Measurements from ENCODE around the gene HMGN1.

Gene HMGN1

GRCh38 chr21:39315603-39316445, 33.1 kb downstream of the HMGN1 start:
- WGBS, 2 experiments (ENCODE audit: insufficient coverage in 2 of 2), result 93 to 95% methylated on average over 6 of the region's 9 CpGs
- no peak overlapping the region for H3K4me3 ChIP-seq (ENCODE audit: extremely low read depth, insufficient read depth, low read length, poor library complexity, severe bottlenecking)
- H3K4me1 ChIP-seq (ENCODE audit: control insufficient read depth, insufficient read depth, low read length, poor library complexity, severe bottlenecking), result peaks cover 10% of the 10 kb centered on the region
- H3K36me3 ChIP-seq (ENCODE audit: control insufficient read depth, insufficient read depth, low read length), result peaks cover 11% of the 10 kb centered on the region
- H3K27ac ChIP-seq (ENCODE audit: low read depth, low read length, severe bottlenecking), result no peak overlapping the region
- no peaks in the 10 kb centered on the region for H3K9me3 ChIP-seq (ENCODE audit: control insufficient read depth, low read length)

DNA sequence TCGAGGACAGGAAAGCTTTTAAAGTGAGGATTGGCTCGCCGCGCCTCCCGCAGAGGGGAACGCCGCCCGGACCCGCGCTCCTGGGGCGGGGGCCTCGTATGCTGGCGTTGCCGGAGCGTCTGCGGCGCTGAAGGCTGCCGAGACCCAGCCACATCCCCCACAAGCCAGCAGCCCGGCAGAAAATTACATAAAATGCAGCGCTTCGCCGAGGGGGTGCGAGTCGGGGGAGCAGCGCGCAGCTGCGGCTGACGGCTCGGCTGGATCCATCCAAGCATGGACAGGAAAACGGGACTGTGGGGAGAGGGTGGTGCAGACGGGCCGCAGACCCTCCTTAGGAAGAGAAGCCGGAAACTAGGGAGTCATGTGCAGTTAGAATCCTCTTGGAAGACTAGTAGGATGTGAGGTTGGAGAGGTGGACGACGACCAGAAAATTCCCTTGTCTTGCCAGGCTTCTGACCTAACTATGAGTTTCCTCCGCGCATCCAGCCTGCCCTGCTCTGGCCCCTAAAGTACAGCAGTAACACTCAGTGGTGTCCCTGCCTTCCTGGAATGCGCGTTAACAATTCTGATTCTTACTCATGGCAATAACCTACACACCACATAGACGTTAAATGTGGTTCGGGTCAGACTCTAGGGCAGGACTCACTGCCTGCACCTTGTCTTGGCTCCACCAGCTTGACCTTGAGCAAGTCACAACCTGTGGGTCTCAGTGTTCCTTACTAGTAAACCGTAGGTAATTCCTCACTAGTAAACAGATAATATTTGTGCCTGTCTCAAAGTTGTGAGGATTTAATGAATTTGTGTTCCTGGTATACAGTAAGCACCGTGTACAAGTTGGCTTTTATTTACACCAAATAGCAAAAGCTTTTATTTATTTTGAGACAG, 34.5 kb downstream of the HMGN1 start:
- Histone ChIP-seq H3K36me3 (ENCODE audit: control insufficient read depth, insufficient read depth, low read length) (peaks cover 23% of the 10 kb centered on the region), H3K4me1 (ENCODE audit: control insufficient read depth, insufficient read depth, low read length, poor library complexity, severe bottlenecking) (peaks cover 8% of the 10 kb centered on the region), H3K9me3 (ENCODE audit: control insufficient read depth, low read length) (no peaks in the 10 kb centered on the region), H3K4me3 (ENCODE audit: extremely low read depth, insufficient read depth, low read length, poor library complexity, severe bottlenecking) (peak overlapping the region; percentile 78), H3K27ac (ENCODE audit: low read depth, low read length, severe bottlenecking) (peak overlapping the region; percentile 98)
- WGBS, 2 experiments (ENCODE audit: insufficient coverage in 2 of 2), result 4 to 5% methylated on average over 32 to 39 of the region's 43 CpGs

- H3K4me1 ChIP-seq (ENCODE audit: control insufficient read depth, insufficient read depth, low read length, poor library complexity, severe bottlenecking), result peaks cover 8% of the 10 kb centered on the region
- H3K36me3 ChIP-seq (ENCODE audit: control insufficient read depth, insufficient read depth, low read length), result peaks cover 27% of the 10 kb centered on the region
- H3K27ac ChIP-seq (ENCODE audit: low read depth, low read length, severe bottlenecking), result peak within 1 kb of the TSS; percentile 98
- WGBS, 2 experiments (ENCODE audit: insufficient coverage in 2 of 2), result 0% methylated on average over 43 to 75 of the region's 78 CpGs
- H3K9me3 ChIP-seq (ENCODE audit: control insufficient read depth, low read length), result no peaks in the 10 kb centered on the region
- H3K4me3 ChIP-seq (ENCODE audit: extremely low read depth, insufficient read depth, low read length, poor library complexity, severe bottlenecking), result peak within 1 kb of the TSS; percentile 78
Observed at GRCh38 chr21:39313571-39314142, 35.2 kb downstream of the HMGN1 start, which contains the start of gene BRWD1. Gene BRWD1, minus strand, starts transcription at chr21:39313632. Its CDS starts 141 bp downstream, at chr21:39313491.

DNA sequence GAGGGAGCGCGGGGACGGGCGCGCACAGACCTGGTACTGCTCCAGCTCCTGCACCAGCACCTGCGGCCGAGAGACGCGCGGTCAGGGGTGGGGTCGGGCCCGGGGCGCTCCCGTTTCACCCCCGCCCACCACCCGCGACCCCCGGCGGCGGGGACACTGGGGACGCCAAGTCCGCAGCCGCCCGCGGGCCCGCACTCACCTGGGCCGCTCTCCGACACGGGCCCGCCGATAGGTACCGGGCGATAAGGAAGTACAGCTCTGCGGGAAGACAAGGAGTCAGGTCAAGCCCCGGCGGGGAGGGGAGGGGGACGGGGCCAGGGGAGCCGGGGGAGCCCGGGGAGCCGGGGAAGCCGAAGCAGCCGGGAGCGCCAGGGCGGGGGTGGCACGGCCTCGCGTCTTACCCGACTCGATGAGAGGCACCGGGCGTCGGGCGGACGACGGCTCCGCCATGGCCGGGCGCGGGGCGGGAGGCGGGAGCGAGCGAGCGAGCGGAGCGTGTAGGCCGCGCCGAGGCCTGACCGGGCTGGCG, 35.8 kb downstream of the HMGN1 start:
- Histone ChIP-seq H3K4me3 (ENCODE audit: extremely low read depth, insufficient read depth, low read length, poor library complexity, severe bottlenecking) (peak overlapping the region; percentile 78), H3K4me1 (ENCODE audit: control insufficient read depth, insufficient read depth, low read length, poor library complexity, severe bottlenecking) (peaks cover 8% of the 10 kb centered on the region), H3K9me3 (ENCODE audit: control insufficient read depth, low read length) (no peaks in the 10 kb centered on the region), H3K36me3 (ENCODE audit: control insufficient read depth, insufficient read depth, low read length) (peaks cover 32% of the 10 kb centered on the region), H3K27ac (ENCODE audit: low read depth, low read length, severe bottlenecking) (peak overlapping the region; percentile 98)
- WGBS, 2 experiments (ENCODE audit: insufficient coverage in 2 of 2), result 0 to 1% methylated on average over 45 to 49 of the region's 71 CpGs

DNA sequence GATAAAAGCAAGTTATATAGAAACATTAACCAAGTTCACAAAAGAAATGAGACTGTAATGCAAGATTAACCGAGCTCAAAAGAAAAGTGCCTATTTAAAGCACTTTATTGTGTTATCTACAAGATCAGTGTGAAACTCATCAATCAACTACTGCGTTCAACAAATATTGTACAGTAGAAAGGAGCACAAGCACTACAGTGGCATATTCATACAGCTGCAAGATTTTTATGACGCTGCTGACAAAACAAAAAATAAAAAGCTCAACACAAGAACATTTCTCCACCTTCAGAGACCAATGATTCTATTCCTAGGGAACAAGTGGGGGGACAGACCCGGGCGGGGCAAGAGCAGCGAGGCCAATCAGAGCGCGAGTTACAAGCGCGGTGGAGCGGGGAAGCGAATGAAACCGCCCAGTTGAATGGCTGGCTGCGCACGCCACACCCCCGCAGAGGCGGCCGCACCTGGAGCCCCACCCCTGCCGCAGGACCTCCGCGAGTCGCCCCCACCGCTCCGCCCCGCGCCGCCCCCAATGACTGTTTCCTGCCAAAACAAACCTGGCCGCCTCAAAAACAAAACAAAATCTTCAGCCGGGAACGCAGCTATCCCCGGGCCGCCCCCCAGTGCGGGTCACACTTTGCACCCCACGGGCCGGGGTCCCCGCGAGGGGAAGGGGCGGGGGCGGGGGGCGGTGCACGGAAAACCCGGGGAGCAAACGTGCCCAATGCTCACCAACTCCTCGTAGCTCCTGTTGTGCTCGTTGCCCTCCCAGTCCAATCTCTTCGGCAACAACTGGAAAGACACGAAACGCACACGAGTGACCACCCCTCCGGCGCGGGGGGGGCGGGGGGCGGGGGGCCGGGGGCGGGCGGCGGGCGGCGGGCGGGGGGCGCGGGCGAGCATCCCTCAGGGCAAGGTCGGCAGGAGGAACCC, 36.5 kb downstream of the HMGN1 start:
- Histone ChIP-seq H3K36me3 (ENCODE audit: control insufficient read depth, insufficient read depth, low read length) (peaks cover 40% of the 10 kb centered on the region), H3K4me3 (ENCODE audit: extremely low read depth, insufficient read depth, low read length, poor library complexity, severe bottlenecking) (peak overlapping the region; percentile 78), H3K4me1 (ENCODE audit: control insufficient read depth, insufficient read depth, low read length, poor library complexity, severe bottlenecking) (peaks cover 8% of the 10 kb centered on the region), H3K27ac (ENCODE audit: low read depth, low read length, severe bottlenecking) (no peak overlapping the region), H3K9me3 (ENCODE audit: control insufficient read depth, low read length) (no peaks in the 10 kb centered on the region)
- 3 to 7% methylated on average over 26 to 32 of the region's 65 CpGs for WGBS, 2 experiments (ENCODE audit: insufficient coverage in 2 of 2)

GRCh38 chr21:39311164-39311563, 37.7 kb downstream of the HMGN1 start:
- H3K4me1 ChIP-seq (ENCODE audit: control insufficient read depth, insufficient read depth, low read length, poor library complexity, severe bottlenecking), result peaks cover 8% of the 10 kb centered on the region

DNA sequence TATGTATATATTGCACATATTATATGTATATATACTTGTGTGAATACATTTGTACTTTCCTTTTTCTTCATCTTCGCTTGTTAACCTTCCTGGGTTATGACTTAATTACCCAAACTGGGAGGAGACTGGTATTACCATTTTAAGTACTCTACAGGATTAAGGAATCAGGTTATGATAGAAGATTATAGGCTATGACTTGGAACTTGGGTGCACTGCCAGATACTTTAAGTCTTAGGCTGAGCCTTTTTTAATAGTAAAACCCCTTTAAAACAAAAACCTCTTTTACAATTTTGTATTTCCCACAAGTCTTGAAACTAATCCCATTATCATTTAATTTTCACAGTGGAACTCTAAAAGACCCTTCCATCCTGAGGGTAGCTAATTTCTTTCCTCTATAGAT, 41.4 kb downstream of the HMGN1 start:
- no CpG with 5 or more reads among the region's 1 CpG for WGBS, 2 experiments (ENCODE audit: insufficient coverage in 2 of 2)
- H3K4me1 ChIP-seq (ENCODE audit: control insufficient read depth, insufficient read depth, low read length, poor library complexity, severe bottlenecking), result peaks cover 3% of the 10 kb centered on the region
- H3K27ac ChIP-seq (ENCODE audit: low read depth, low read length, severe bottlenecking), result no peak overlapping the region
- H3K4me3 ChIP-seq (ENCODE audit: extremely low read depth, insufficient read depth, low read length, poor library complexity, severe bottlenecking), result no peak overlapping the region
- H3K36me3 ChIP-seq (ENCODE audit: control insufficient read depth, insufficient read depth, low read length), result peaks cover 70% of the 10 kb centered on the region
- no peaks in the 10 kb centered on the region for H3K9me3 ChIP-seq (ENCODE audit: control insufficient read depth, low read length)

More at GRCh38 chr21:39311164-39311563, 37.7 kb downstream of the HMGN1 start:
- Histone ChIP-seq H3K27ac (ENCODE audit: low read depth, low read length, severe bottlenecking) (no peak overlapping the region), H3K4me3 (ENCODE audit: extremely low read depth, insufficient read depth, low read length, poor library complexity, severe bottlenecking) (no peak overlapping the region), H3K36me3 (ENCODE audit: control insufficient read depth, insufficient read depth, low read length) (peaks cover 40% of the 10 kb centered on the region), H3K9me3 (ENCODE audit: control insufficient read depth, low read length) (no peaks in the 10 kb centered on the region)
- WGBS, 2 experiments (ENCODE audit: insufficient coverage in 2 of 2), result 94 to 100% methylated on average over 6 of the region's 7 CpGs

DNA sequence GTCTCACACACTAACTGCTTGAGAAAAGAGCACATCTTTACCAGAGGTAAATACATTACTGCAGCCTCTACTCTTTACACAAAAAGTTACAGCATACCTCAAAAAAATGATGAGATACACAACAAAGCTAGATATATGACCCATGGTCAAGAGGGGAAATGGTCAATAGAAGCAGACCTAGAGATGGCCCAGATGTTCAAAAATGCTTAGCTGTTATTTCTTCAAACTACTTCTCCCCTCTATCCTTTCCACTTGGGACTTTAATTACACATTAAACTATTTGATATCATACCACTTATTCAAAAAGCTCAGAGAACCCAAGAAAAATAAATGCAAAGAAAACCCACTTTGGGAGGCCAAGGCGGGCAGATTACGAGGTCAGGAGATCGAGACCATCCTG, 48.3 kb downstream of the HMGN1 start:
- H3K4me1 ChIP-seq (ENCODE audit: control insufficient read depth, insufficient read depth, low read length, poor library complexity, severe bottlenecking), result no peaks in the 10 kb centered on the region
- peaks cover 10% of the 10 kb centered on the region for H3K9me3 ChIP-seq (ENCODE audit: control insufficient read depth, low read length)
- peaks cover 95% of the 10 kb centered on the region for H3K36me3 ChIP-seq (ENCODE audit: control insufficient read depth, insufficient read depth, low read length)
- no peak overlapping the region for H3K27ac ChIP-seq (ENCODE audit: low read depth, low read length, severe bottlenecking)
- 92% methylated on average over 2 of the region's 3 CpGs; no CpG with 5 or more reads in 1 of the 2 experiments for WGBS, 2 experiments (ENCODE audit: insufficient coverage in 2 of 2)
- no peak overlapping the region for H3K4me3 ChIP-seq (ENCODE audit: extremely low read depth, insufficient read depth, low read length, poor library complexity, severe bottlenecking)

DNA sequence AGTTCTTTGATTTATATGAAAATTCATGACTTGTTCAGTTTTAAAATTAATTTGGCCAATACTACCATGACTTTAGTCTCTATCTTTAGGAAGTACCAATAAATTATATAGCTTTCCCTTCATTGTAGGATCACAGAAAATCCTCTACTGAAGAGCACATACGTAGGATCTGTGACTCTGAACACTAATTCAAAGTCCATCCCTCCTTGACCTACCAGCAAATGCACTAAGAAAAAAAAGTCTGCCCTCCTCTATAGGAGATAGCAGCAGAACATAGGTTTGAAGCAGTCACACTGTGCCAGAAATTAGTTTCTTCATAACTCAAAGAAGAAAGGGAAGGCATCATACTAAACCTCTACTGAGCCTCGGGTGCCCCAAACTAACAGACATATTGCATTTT, 52.0 kb downstream of the HMGN1 start:
- Histone ChIP-seq H3K4me3 (ENCODE audit: extremely low read depth, insufficient read depth, low read length, poor library complexity, severe bottlenecking) (no peak overlapping the region), H3K27ac (ENCODE audit: low read depth, low read length, severe bottlenecking) (no peak overlapping the region), H3K36me3 (ENCODE audit: control insufficient read depth, insufficient read depth, low read length) (peaks cover 95% of the 10 kb centered on the region), H3K9me3 (ENCODE audit: control insufficient read depth, low read length) (peaks cover 10% of the 10 kb centered on the region), H3K4me1 (ENCODE audit: control insufficient read depth, insufficient read depth, low read length, poor library complexity, severe bottlenecking) (no peaks in the 10 kb centered on the region)
- 92% methylated on average over 2 of the region's 2 CpGs; no CpG with 5 or more reads in 1 of the 2 experiments for WGBS, 2 experiments (ENCODE audit: insufficient coverage in 2 of 2)
